ENCODE measurements around the gene BEND5.

Gene BEND5

DNA sequence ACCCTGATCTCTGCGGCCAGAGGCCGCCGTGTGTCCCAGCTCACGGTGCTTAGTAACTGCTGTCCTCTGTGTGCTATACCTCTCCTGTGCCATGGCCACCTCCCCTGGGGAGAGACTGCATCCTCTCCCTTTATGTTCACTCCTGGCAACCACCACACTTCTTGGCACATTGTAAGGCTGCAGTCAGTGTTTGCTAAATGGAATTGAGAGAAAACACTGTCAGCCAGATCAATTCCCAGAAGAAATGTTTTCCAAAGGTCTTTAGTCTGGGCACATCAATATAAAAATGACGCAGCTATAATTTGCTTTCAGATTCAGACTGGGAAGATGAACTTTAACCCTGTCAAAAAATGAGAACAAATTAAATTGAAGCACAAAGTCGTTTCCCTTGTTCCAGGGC lies 96.8 kb downstream of the BEND5 start:
- no peak for DNase-seq (ENCODE audit: low read depth)

DNA sequence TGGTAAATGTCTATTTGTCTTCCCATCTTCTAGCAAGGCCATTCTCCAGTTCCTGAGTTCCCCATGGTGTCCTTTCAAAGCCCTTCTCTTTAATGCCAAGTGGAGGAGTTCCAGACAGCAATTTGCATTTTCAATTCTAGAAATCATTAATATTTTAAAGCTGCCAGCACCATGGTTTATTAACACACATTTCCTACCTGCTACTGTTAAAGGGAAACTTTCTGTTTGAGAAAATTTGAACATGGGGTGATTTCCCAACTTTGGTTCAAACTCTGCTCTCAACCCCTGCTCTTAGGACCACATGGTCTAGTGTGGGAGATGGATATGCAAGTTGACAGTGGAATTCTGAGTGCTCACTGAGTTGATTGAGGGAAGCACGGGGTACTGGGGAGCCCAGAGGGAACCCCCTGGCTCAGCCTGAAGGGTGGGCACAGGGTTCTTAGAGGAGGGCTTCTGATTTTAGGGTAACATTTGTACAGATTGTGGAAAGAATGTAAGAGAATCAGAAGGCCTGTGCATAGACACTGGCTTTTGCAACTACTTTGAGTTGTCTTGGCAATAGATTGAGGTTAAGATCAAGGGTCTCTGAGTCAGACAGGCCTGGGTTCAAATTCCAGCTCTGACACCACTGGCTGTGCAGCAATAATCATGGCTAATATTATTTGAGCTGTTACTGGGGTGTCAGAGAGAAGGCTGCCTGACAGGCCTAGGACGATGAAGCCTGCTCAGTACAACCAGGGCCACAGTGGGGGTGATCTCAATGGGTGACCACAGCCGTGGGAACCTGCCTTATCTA lies 97.8 kb downstream of the BEND5 start:
- no peak for DNase-seq (ENCODE audit: low read depth)
